B cell (primary cell): ENCODE measurements around the gene TWNK. TPM values are rescaled to one million over a fixed set of nuclear protein-coding genes. Genes with fewer than 3 reads are reported as not detected.

ENCODE experiments used
- ATAC-seq: fragments of 200-7000 bp; cut with Tn5 transposase; one replicate; pipeline ENCODE4 v1.10.0; 2021; ENCODE audit warnings: low read depth, mild to moderate bottlenecking, moderate number of reproducible peaks, moderate library complexity
- CTCF ChIA-PET: fragments of 350-600 bp; sonication (Branson Sonifier 250); formaldehyde crosslinking; loops from one replicate; lab custom pipeline; 2021; ENCODE audit warnings: antibody characterized with exemption, inconsistent platforms; lab: Charles Lee
- POLR2A ChIA-PET: fragments of 350-600 bp; sonication (Branson Sonifier 250); formaldehyde crosslinking; loops from one replicate; lab custom pipeline; 2021; ENCODE audit warnings: antibody characterized with exemption; lab: Charles Lee
- DNase-seq: peaks from one replicate; pipeline ENCODE4 v3.0.0; 2013
- H2AFZ ChIP-seq: 2 replicates; pipeline ENCODE4 v1.6.1; 2012; ENCODE audit warnings: mild to moderate bottlenecking, low read depth, low read length; ENCODE audit not compliant: insufficient read depth, poor library complexity, severe bottlenecking
- H3K27ac ChIP-seq, 2 donors: 1 replicate in 1 of 2; 2 replicates in 1 of 2; pipeline ENCODE4 v1.5.1; 2012 to 2013; ENCODE audit warnings: low read length in 2 of 2, mild to moderate bottlenecking in 2 of 2, moderate library complexity in 1 of 2
- H3K27me3 ChIP-seq, 4 experiments: fragments of 200-600 bp in 1 of 4; sonication (generic) in 1 of 4; replicated peaks in 1 of 4; 1 replicate in 2 of 4; 2 replicates in 2 of 4; pipeline versions ENCODE4 v1.6.1 to v1.7.0; 2013 to 2016; ENCODE audit warnings: low read length in 3 of 4, mild to moderate bottlenecking in 2 of 4, mixed read lengths in 1 of 4, moderate library complexity in 1 of 4; ENCODE audit not compliant: insufficient read depth in 4 of 4, control insufficient read depth in 3 of 4; ENCODE audit errors: control extremely low read depth in 1 of 4
- H3K36me3 ChIP-seq, 2 experiments: replicated peaks in 1 of 2; 1 replicate in 1 of 2; 2 replicates in 1 of 2; pipeline versions ENCODE4 v1.6.1 to v1.7.1; 2013; ENCODE audit warnings: low read length in 1 of 2; ENCODE audit not compliant: insufficient read depth in 2 of 2, control insufficient read depth in 1 of 2; ENCODE audit errors: control extremely low read depth in 1 of 2, extremely low read depth in 1 of 2
- H3K4me1 ChIP-seq, 2 donors: fragments of 200-600 bp in 1 of 2; sonication (generic) in 1 of 2; 1 replicate in 1 of 2; 2 replicates in 1 of 2; pipeline versions ENCODE4 v1.5.1 to v1.6.1; 2013 to 2017; ENCODE audit warnings: low read length in 2 of 2; ENCODE audit not compliant: control insufficient read depth in 2 of 2, insufficient read depth in 2 of 2
- H3K4me2 ChIP-seq: replicated peaks from 2 replicates; pipeline ENCODE3; 2012; ENCODE audit warnings: mild to moderate bottlenecking, low read depth, low read length; ENCODE audit not compliant: poor library complexity, severe bottlenecking
- H3K4me3 ChIP-seq, 5 experiments: fragments of 200-600 bp in 1 of 5; sonication (generic) in 1 of 5; 1 replicate in 3 of 5; 2 replicates in 2 of 5; pipeline versions ENCODE4 v1.5.1 to v1.7.0; 2011 to 2016; ENCODE audit warnings: low read length in 4 of 5, mild to moderate bottlenecking in 4 of 5, low read depth in 2 of 5, control low read depth in 1 of 5, moderate library complexity in 1 of 5; ENCODE audit not compliant: insufficient read depth in 1 of 5; ENCODE audit errors: control extremely low read depth in 1 of 5, extremely low read depth in 1 of 5
- H3K79me2 ChIP-seq: fragments of 200-600 bp; sonication (generic); one replicate; pipeline ENCODE4 v1.6.0; 2016; ENCODE audit warnings: low read length; ENCODE audit not compliant: control insufficient read depth, insufficient read depth
- H3K9ac ChIP-seq: fragments of 200-600 bp; sonication (generic); 2 replicates; pipeline ENCODE4 v1.6.1; 2017; ENCODE audit warnings: mild to moderate bottlenecking, low read length, moderate library complexity
- H3K9me3 ChIP-seq, 3 donors: one replicate each; pipeline versions ENCODE4 v1.6.1 to v1.7.1; 2013; ENCODE audit warnings: low read length in 2 of 3; ENCODE audit not compliant: control insufficient read depth in 2 of 3, insufficient read depth in 1 of 3; ENCODE audit errors: control extremely low read depth in 1 of 3
- H4K20me1 ChIP-seq: 2 replicates; pipeline ENCODE4 v1.6.0; 2012; ENCODE audit warnings: mild to moderate bottlenecking, low read length; ENCODE audit not compliant: insufficient read depth, control insufficient read depth, poor library complexity, severe bottlenecking
- H3K27ac Mint-ChIP-seq: one replicate; pipeline ENCODE4 v1.8.0; 2021; ENCODE audit warnings: mixed read lengths
- H3K27me3 Mint-ChIP-seq: one replicate; pipeline ENCODE4 v1.8.0; 2021; ENCODE audit warnings: mixed read lengths
- H3K4me1 Mint-ChIP-seq: one replicate; pipeline ENCODE4 v1.8.0; 2021; ENCODE audit warnings: mixed read lengths
- H3K4me3 Mint-ChIP-seq: one replicate; pipeline ENCODE4 v1.8.0; 2021; ENCODE audit warnings: mixed read lengths
- H3K9me3 Mint-ChIP-seq: one replicate; pipeline ENCODE4 v1.8.0; 2022; ENCODE audit warnings: mixed read lengths; ENCODE audit not compliant: insufficient read depth
- EZH2 ChIP-seq: IDR thresholded peaks from 2 replicates; pipeline ENCODE4 v1.6.1; 2012; ENCODE audit warnings: borderline replicate concordance, low read depth, mild to moderate bottlenecking, moderate library complexity, low read length; ENCODE audit not compliant: insufficient read depth, poor library complexity, severe bottlenecking
- WGBS: methylation state at CpG from one replicate; pipeline ENCODE4 v1.1.5; 2013; ENCODE audit warnings: missing lambda C conversion rate; ENCODE audit not compliant: insufficient coverage; 5-methylcytosine and 5-hydroxymethylcytosine counted together
- intact Hi-C: fragments of 100-400 bp; cut with micrococcal nuclease; formaldehyde crosslinking; loops from one replicate; pipeline ENCODE4 v1.10.0; 2022
- polyA minus RNA-seq: library from RNA; depleted of rRNA, polyadenylated mRNA; stranded (reverse); fragments of >200 nt; gene quantifications from 2 replicates; pipeline ENCODE4 v1.2.3, GENCODE V29; 2012
- polyA plus RNA-seq: library from polyadenylated mRNA; depleted of rRNA; stranded (reverse); fragments of >200 nt; gene quantifications from 2 replicates; pipeline ENCODE4 v1.2.3, GENCODE V29; 2012
- total RNA-seq, 2 donors: library from RNA; stranded (reverse); fragments of 120-200 nt in 1 of 2; gene quantifications; 1 replicate in 1 of 2; 2 replicates in 1 of 2; pipeline versions ENCODE4 v1.2.3 to v1.2.4, GENCODE V29; 2013 to 2022
- TF ChIP-seq, protein P1 (sequence below): fragments of 200-600 bp; IDR thresholded peaks from one replicate; pipeline ENCODE4 v1.8.0; 2022; ENCODE audit warnings: antibody characterized with exemption, mild to moderate bottlenecking

TWNK gene
- 11.8 and 12.0 TPM in 2 replicates for total RNA-seq
- 9.6 TPM for total RNA-seq (2013)
- polyA plus RNA-seq: 3.6 and 7.2 TPM in 2 replicates
- 7.8 and 7.9 TPM in 2 replicates for polyA minus RNA-seq

DNA sequence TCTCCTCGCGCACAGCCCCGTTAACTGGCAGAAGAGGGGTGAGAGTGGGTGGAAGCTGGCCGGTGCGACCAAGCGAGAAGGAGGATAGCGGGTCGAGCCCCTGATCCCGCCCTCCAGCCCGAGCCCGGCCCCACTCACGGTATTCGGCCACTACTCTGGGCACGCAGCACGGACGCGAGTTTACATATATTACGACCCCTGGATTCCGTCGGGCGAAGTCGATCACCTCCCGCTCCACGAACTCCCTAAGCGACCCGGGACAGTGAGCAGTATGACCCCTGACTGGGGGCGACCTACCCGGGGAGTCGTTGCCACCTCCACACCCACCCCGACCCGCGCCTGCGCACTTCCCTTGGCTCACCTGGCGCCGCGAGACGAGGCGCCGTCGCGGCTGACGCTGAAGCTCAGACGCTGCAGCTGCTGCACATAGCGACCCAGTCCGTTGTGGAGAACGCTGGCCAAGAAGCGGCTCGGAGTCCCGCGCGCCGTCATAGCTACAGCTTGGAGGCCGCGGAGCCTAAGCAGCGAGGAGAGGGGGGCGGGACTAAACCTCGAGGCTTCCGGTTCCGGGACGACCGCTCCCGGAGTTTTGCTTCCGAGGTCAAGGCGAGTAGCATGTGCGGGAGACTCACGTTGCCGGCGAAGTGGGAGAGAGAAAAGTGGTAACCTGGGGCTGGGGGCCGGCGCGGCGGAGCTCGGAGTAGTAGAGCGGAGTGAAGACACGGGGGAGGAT lies at the start of gene TWNK, which contains the start of gene MRPL43:
TWNK (plus strand) TSS at position 592 of the 733 bp plus-strand sequence. CDS start 668 bp downstream, outside the sequence.
MRPL43 (minus strand) TSS at position 546 of the 733 bp plus-strand sequence; CDS start at position 492, 54 bp downstream.
- no peaks in the 10 kb centered on the region for H3K27me3 Mint-ChIP-seq
- CTCF ChIA-PET: interaction anchor here (1.2 to 5.6 kb wide), 5 partner anchors 10 to 80 kb away, joined by 3 to 49 read pairs (median 5); partner anchors contain the start of gene SEMA4G
- Histone ChIP-seq H3K27ac (peak within 1 kb of the TSS; percentile 15 to 51), H4K20me1 (peaks cover 22% of the 10 kb centered on the region), H3K9ac (peak within 1 kb of the TSS; percentile 77), H3K9me3 (no peaks in the 10 kb centered on the region), H3K4me1 (peaks cover 18 to 28% of the 10 kb centered on the region in 2 donors), H3K36me3 (peaks cover 0 to 36% of the 10 kb centered on the region in 2 experiments), H3K4me3 (peak within 1 kb of the TSS; percentile 68 to 95 (median 94)), H2AFZ (peak within 1 kb of the TSS; percentile 98), H3K4me2 (peak within 1 kb of the TSS; percentile 82), H3K79me2 (peaks cover 47% of the 10 kb centered on the region), H3K27me3 (no peaks in the 10 kb centered on the region)
- H3K4me3 Mint-ChIP-seq: peak within 1 kb of the TSS; percentile 97
- peak; percentile 91 for DNase-seq
- ATAC-seq: peak; percentile 93
- no peak for TF ChIP-seq EZH2
- TF ChIP-seq, protein P1, sequence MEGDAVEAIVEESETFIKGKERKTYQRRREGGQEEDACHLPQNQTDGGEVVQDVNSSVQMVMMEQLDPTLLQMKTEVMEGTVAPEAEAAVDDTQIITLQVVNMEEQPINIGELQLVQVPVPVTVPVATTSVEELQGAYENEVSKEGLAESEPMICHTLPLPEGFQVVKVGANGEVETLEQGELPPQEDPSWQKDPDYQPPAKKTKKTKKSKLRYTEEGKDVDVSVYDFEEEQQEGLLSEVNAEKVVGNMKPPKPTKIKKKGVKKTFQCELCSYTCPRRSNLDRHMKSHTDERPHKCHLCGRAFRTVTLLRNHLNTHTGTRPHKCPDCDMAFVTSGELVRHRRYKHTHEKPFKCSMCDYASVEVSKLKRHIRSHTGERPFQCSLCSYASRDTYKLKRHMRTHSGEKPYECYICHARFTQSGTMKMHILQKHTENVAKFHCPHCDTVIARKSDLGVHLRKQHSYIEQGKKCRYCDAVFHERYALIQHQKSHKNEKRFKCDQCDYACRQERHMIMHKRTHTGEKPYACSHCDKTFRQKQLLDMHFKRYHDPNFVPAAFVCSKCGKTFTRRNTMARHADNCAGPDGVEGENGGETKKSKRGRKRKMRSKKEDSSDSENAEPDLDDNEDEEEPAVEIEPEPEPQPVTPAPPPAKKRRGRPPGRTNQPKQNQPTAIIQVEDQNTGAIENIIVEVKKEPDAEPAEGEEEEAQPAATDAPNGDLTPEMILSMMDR: no peak
- under 1% methylated on average over 75 of the region's 75 CpGs for WGBS
- peak within 1 kb of the TSS; percentile 84 for H3K27ac Mint-ChIP-seq
- peaks cover 36% of the 10 kb centered on the region for H3K4me1 Mint-ChIP-seq
- POLR2A ChIA-PET: interaction anchor here (2.4 kb wide), 1 partner anchor 10 kb away, joined by 15 read pairs; no protein-coding TSS in a partner anchor
- intact Hi-C loops: loop anchor here (1.0 to 2.0 kb wide), 5 partner anchors 10 to 700 kb away; partner anchors contain the start of genes BLOC1S2 and SLF2
- no peaks in the 10 kb centered on the region for H3K9me3 Mint-ChIP-seq
